HG02852 (cell line): ENCODE measurements around the gene NAIP.
"Not testable (repeated sequence)": the region's sequence is repeated elsewhere in the genome, so short reads cannot be mapped to it uniquely, and the experiment has no call there.

Experiments used
- ATAC-seq: cut with Tn5 transposase; IDR thresholded peaks from one replicate; pipeline ENCODE4 v1.9.1; 2021; ENCODE audit warnings: mild to moderate bottlenecking, moderate library complexity; ENCODE audit not compliant: unreplicated experiment

NAIP gene

DNA sequence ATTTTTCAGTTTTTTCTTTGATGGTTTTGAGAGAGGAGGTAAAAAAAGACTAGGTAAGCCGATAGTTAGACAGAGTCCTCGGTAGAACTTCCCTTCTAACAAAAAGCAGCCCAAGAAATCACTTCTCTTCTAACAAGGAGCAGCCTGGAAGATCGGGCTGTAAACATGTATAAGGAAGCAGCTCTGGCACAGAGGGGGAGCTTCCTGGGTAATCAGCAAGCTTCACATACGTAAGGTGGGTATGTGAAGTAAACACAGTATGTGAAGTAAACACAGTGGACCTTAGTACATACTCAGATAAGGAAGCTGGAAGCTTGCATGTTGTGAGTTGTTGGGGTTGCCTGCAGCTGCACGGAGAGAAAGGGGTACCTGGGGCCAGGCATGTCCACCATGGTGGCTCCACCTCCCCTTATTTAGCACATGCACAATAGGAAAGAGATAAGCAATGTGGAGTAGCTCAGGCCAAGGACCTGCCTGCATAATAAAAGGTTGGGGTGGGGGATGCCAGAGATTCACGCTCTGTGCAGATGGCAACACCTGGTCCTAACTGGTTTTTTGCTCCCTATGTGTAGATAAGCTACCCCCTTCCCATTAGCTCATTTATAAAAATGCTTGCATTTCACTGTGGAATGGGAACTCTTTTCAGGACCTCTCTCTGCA lies 93.3 kb downstream of the NAIP start:
- not testable (repeated sequence) for ATAC-seq

DNA sequence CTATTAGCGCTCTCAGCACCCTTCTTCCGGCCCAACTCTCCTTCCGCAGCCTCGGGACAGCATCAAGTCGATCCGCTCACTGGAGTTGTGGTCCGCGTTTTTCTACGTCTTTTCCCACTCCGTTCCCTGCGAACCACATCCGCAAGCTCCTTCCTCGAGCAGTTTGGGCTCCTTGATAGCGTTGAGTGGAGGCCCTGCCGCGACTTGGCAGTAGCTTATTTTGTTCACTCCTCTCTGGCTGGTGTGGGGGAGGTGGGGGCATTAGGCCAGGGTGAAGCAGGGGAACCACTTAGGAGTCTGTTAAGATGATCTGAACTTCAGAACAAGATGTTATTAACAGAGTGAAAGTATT lies 100.0 kb downstream of the NAIP start:
- peak; percentile 42 for ATAC-seq
